Hepatocyte (in vitro differentiated cells): ENCODE measurements around the gene GPC5. TPM values are rescaled to one million over a fixed set of nuclear protein-coding genes. Genes with fewer than 3 reads are reported as not detected.

Source experiments
- DNase-seq: peaks from one replicate; pipeline ENCODE4 v3.0.0-alpha.2; 2016; ENCODE audit warnings: low spot score
- H2AFZ ChIP-seq: fragments of 200-600 bp; sonication (generic); 2 replicates; pipeline ENCODE4 v1.6.0; 2016; ENCODE audit warnings: antibody characterized with exemption, mild to moderate bottlenecking
- H3K27ac ChIP-seq: fragments of 200-600 bp; sonication (generic); 2 replicates; pipeline ENCODE4 v1.5.1; 2016; ENCODE audit warnings: mild to moderate bottlenecking
- H3K27me3 ChIP-seq: fragments of 200-600 bp; sonication (generic); 2 replicates; pipeline ENCODE4 v1.6.1; 2016
- H3K36me3 ChIP-seq: fragments of 200-600 bp; sonication (generic); replicated peaks from 2 replicates; pipeline ENCODE4 v1.5.1; 2016; ENCODE audit warnings: low read depth; ENCODE audit not compliant: insufficient read depth
- H3K4me1 ChIP-seq: fragments of 200-600 bp; sonication (generic); 2 replicates; pipeline ENCODE4 v1.5.1; 2016; ENCODE audit warnings: mild to moderate bottlenecking, moderate library complexity; ENCODE audit not compliant: insufficient read depth
- H3K4me2 ChIP-seq: fragments of 200-600 bp; sonication (generic); 2 replicates; pipeline ENCODE4 v1.6.0; 2016
- H3K4me3 ChIP-seq: fragments of 200-600 bp; sonication (generic); 2 replicates; pipeline ENCODE4 v1.5.1; 2016; ENCODE audit warnings: mild to moderate bottlenecking
- H3K79me2 ChIP-seq: fragments of 200-600 bp; sonication (generic); 2 replicates; pipeline ENCODE4 v1.6.0; 2017; ENCODE audit warnings: mild to moderate bottlenecking
- H3K9me2 ChIP-seq: fragments of 200-600 bp; sonication (generic); replicated peaks from 2 replicates; pipeline ENCODE4 v1.6.0; 2017; ENCODE audit warnings: mild to moderate bottlenecking; ENCODE audit not compliant: insufficient read depth
- H3K9me3 ChIP-seq: fragments of 200-600 bp; sonication (generic); 2 replicates; pipeline ENCODE4 v1.5.1; 2016; ENCODE audit warnings: low read depth, mild to moderate bottlenecking
- H4K20me1 ChIP-seq: fragments of 200-600 bp; sonication (generic); 2 replicates; pipeline ENCODE4 v1.6.0; 2016; ENCODE audit warnings: mild to moderate bottlenecking; ENCODE audit not compliant: insufficient read depth, poor library complexity, severe bottlenecking
- CTCF ChIP-seq: fragments of 200-600 bp; sonication (generic); IDR thresholded peaks from 2 replicates; pipeline ENCODE4 v1.5.1; 2016; ENCODE audit warnings: antibody characterized with exemption, mild to moderate bottlenecking; ENCODE audit not compliant: poor library complexity
- EZH2 ChIP-seq: fragments of 200-600 bp; sonication (generic); IDR thresholded peaks from 2 replicates; pipeline ENCODE4 v1.6.1; 2016; ENCODE audit warnings: antibody characterized with exemption, mild to moderate bottlenecking, borderline replicate concordance
- EZH2phosphoT487 ChIP-seq: fragments of 200-600 bp; sonication (generic); IDR thresholded peaks from one replicate; pipeline ENCODE4 v1.6.1; 2018; ENCODE audit warnings: antibody characterized with exemption, mild to moderate bottlenecking, low read depth, moderate library complexity; ENCODE audit not compliant: unreplicated experiment, severe bottlenecking
- WGBS: methylation state at CpG from one replicate; pipeline ENCODE4 v1.1.6; 2016; ENCODE audit warnings: low lambda C conversion rate; ENCODE audit errors: missing lambda C conversion rate; 5-methylcytosine and 5-hydroxymethylcytosine counted together
- polyA plus RNA-seq: library from polyadenylated mRNA; unstranded; fragments of >200 nt; fragmentation: Nextera tagmentation; extraction: Ambion mirVana; gene quantifications from 2 replicates; pipeline ENCODE4 v1.2.1, GENCODE V29; 2016
- total RNA-seq: library from RNA; depleted of rRNA; stranded (reverse); fragments of >200 nt; gene quantifications from 2 replicates; pipeline ENCODE4 v1.2.3, GENCODE V29; 2014

Gene GPC5
- total and polyA plus RNA-seq, 2 experiments from 2014 or later: 3.9 to 5.4 TPM

- no peaks in the 10 kb centered on the region for H3K9me2 ChIP-seq
- H4K20me1 ChIP-seq: no peaks in the 10 kb centered on the region
- DNase-seq: peak; percentile 69
- no peaks in the 10 kb centered on the region for H3K4me1 ChIP-seq
- H3K4me3 ChIP-seq: no peak overlapping the region
- no peak overlapping the region for H3K4me2 ChIP-seq
- WGBS: 15% methylated on average over 1 of the region's 1 CpG
- no peaks in the 10 kb centered on the region for H3K36me3 ChIP-seq
- peaks cover 6% of the 10 kb centered on the region for H3K9me3 ChIP-seq
- no peak overlapping the region for H3K27ac ChIP-seq
- H3K27me3 ChIP-seq: no peaks in the 10 kb centered on the region
- H3K79me2 ChIP-seq: no peaks in the 10 kb centered on the region
- no peak overlapping the region for H2AFZ ChIP-seq
- TF ChIP-seq EZH2: no peak
- peak; percentile 93 for TF ChIP-seq CTCF
Observed at GRCh38 chr13:92187378-92187989, 789.1 kb downstream of the GPC5 start.

GRCh38 chr13:92188574-92188973 lies 790.2 kb downstream of the GPC5 start:
- no peaks in the 10 kb centered on the region for H3K36me3 ChIP-seq
- H3K4me3 ChIP-seq: no peak overlapping the region
- no peak for TF ChIP-seq EZH2phosphoT487
- TF ChIP-seq EZH2: no peak
- TF ChIP-seq CTCF: no peak
- H3K4me2 ChIP-seq: no peak overlapping the region
- H3K9me3 ChIP-seq: peaks cover 6% of the 10 kb centered on the region
- no peak overlapping the region for H3K27ac ChIP-seq
- H3K4me1 ChIP-seq: no peaks in the 10 kb centered on the region
- H4K20me1 ChIP-seq: no peaks in the 10 kb centered on the region
- no peaks in the 10 kb centered on the region for H3K27me3 ChIP-seq
- no peak for DNase-seq
- no peaks in the 10 kb centered on the region for H3K79me2 ChIP-seq
- no peaks in the 10 kb centered on the region for H3K9me2 ChIP-seq
- H2AFZ ChIP-seq: no peak overlapping the region
- 93% methylated on average over 2 of the region's 2 CpGs for WGBS

GRCh38 chr13:92196591-92197256 lies 798.3 kb downstream of the GPC5 start:
- Histone ChIP-seq H3K4me1 (no peaks in the 10 kb centered on the region), H3K9me2 (no peaks in the 10 kb centered on the region), H3K27ac (no peak overlapping the region), H3K27me3 (no peaks in the 10 kb centered on the region), H3K79me2 (no peaks in the 10 kb centered on the region), H2AFZ (peak overlapping the region; percentile 38), H3K4me2 (peak overlapping the region; percentile 51), H4K20me1 (no peaks in the 10 kb centered on the region), H3K36me3 (no peaks in the 10 kb centered on the region), H3K9me3 (no peaks in the 10 kb centered on the region), H3K4me3 (no peak overlapping the region)
- DNase-seq: no peak
- 68% methylated on average over 11 of the region's 11 CpGs for WGBS
- TF ChIP-seq CTCF (no peak), EZH2 (no peak), EZH2phosphoT487 (no peak)
